Endothelial cell (in vitro differentiated cells): ENCODE measurements around the gene HOXA10. TPM values are rescaled to one million over a fixed set of nuclear protein-coding genes. Genes with fewer than 3 reads are reported as not detected.

ENCODE experiments used
- DNase-seq: peaks from one replicate; pipeline ENCODE4 v3.0.0; 2021; ENCODE audit warnings: low spot score
- H3K27ac Mint-ChIP-seq: one replicate; pipeline ENCODE4 v1.8.0; 2021; ENCODE audit warnings: mixed read lengths, inconsistent platforms; ENCODE audit not compliant: unreplicated experiment
- H3K27me3 Mint-ChIP-seq: one replicate; pipeline ENCODE4 v1.8.0; 2021; ENCODE audit warnings: mild to moderate bottlenecking, moderate library complexity, mixed read lengths, inconsistent platforms; ENCODE audit not compliant: unreplicated experiment
- H3K36me3 Mint-ChIP-seq: one replicate; pipeline ENCODE4 v1.8.0; 2021; ENCODE audit warnings: mild to moderate bottlenecking, low read depth, mixed read lengths, inconsistent platforms; ENCODE audit not compliant: unreplicated experiment
- H3K4me1 Mint-ChIP-seq: one replicate; pipeline ENCODE4 v1.8.0; 2021; ENCODE audit warnings: mild to moderate bottlenecking, mixed read lengths, inconsistent platforms; ENCODE audit not compliant: unreplicated experiment
- H3K4me3 Mint-ChIP-seq: one replicate; pipeline ENCODE4 v1.8.0; 2021; ENCODE audit warnings: mild to moderate bottlenecking, mixed read lengths, inconsistent platforms; ENCODE audit not compliant: unreplicated experiment
- H3K9me3 Mint-ChIP-seq: one replicate; pipeline ENCODE4 v1.8.0; 2021; ENCODE audit warnings: mixed read lengths, inconsistent platforms; ENCODE audit not compliant: unreplicated experiment
- CTCF ChIP-seq: fragments of 200-600 bp; sonication (generic); IDR thresholded peaks from one replicate; pipeline ENCODE4 v1.5.0; 2021; ENCODE audit warnings: antibody characterized with exemption; ENCODE audit not compliant: unreplicated experiment
- total RNA-seq: library from RNA; stranded (reverse); fragmentation: NEBNext Ultra II Directional; extraction: Animal tissue kit (Norgen Biotek cat#: 25700); gene quantifications from one replicate; pipeline ENCODE4 v1.2.1, GENCODE V29; 2021; ENCODE audit not compliant: unreplicated experiment

HOXA10 gene
- total RNA-seq, 1 donor from 2014 or later = not detected

GRCh38 chr7:27204851-27205322, 30.8 kb upstream of the HOXA10 start:
- Mint-ChIP-seq H3K27ac (no peak overlapping the region), H3K4me1 (peaks cover 32% of the 10 kb centered on the region), H3K9me3 (no peaks in the 10 kb centered on the region), H3K4me3 (no peak overlapping the region), H3K27me3 (peaks cover 24% of the 10 kb centered on the region), H3K36me3 (no peaks in the 10 kb centered on the region)
- DNase-seq = no peak
- no peak for TF ChIP-seq CTCF

GRCh38 chr7:27203964-27204594, 30.0 kb upstream of the HOXA10 start:
- DNase-seq = no peak
- H3K27me3 Mint-ChIP-seq = peaks cover 20% of the 10 kb centered on the region
- TF ChIP-seq CTCF = no peak
- H3K9me3 Mint-ChIP-seq = no peaks in the 10 kb centered on the region
- peak overlapping the region; percentile 21 for H3K4me3 Mint-ChIP-seq
- H3K36me3 Mint-ChIP-seq = no peaks in the 10 kb centered on the region
- H3K27ac Mint-ChIP-seq = no peak overlapping the region
- peaks cover 32% of the 10 kb centered on the region for H3K4me1 Mint-ChIP-seq

- Mint-ChIP-seq H3K36me3 (no peaks in the 10 kb centered on the region), H3K27ac (no peak overlapping the region), H3K4me1 (peaks cover 34% of the 10 kb centered on the region), H3K9me3 (no peaks in the 10 kb centered on the region), H3K4me3 (no peak overlapping the region), H3K27me3 (peaks cover 21% of the 10 kb centered on the region)
- no peak for DNase-seq
- no peak for TF ChIP-seq CTCF
These were observed 29.3 kb upstream of the HOXA10 start for GRCh38 chr7:27203365-27203953.

- Mint-ChIP-seq H3K9me3 (no peaks in the 10 kb centered on the region), H3K27ac (no peak overlapping the region), H3K27me3 (peaks cover 25% of the 10 kb centered on the region), H3K36me3 (no peaks in the 10 kb centered on the region), H3K4me1 (peaks cover 34% of the 10 kb centered on the region), H3K4me3 (no peak overlapping the region)
- no peak for DNase-seq
- no peak for TF ChIP-seq CTCF
These were observed 28.7 kb upstream of the HOXA10 start for GRCh38 chr7:27202862-27203134.

- Mint-ChIP-seq H3K4me1 (peaks cover 34% of the 10 kb centered on the region), H3K4me3 (no peak overlapping the region), H3K9me3 (no peaks in the 10 kb centered on the region), H3K27ac (no peak overlapping the region), H3K36me3 (no peaks in the 10 kb centered on the region), H3K27me3 (peaks cover 27% of the 10 kb centered on the region)
- TF ChIP-seq CTCF = no peak
- no peak for DNase-seq
These were observed 28.1 kb upstream of the HOXA10 start for GRCh38 chr7:27202018-27202861.
